Endothelial cell of umbilical vein (primary cell): Measurements from ENCODE around the gene CENATAC. TPM values are rescaled to one million over a fixed set of nuclear protein-coding genes. Genes with fewer than 3 reads are reported as not detected.

Source experiments
- BruUV-seq: library from RNA; stranded (reverse); fragments of 400-500 nt; replicated peaks from 2 replicates; lab custom pipeline; 2021; lab: Mats Ljungman, UMichigan
- CTCF ChIA-PET: fragments of 300-600, 350-600 bp; sonication (Branson Sonifier 250); formaldehyde crosslinking; loops from one replicate; lab custom pipeline; 2021; ENCODE audit warnings: antibody characterized with exemption, inconsistent platforms; lab: Charles Lee
- POLR2A ChIA-PET: fragments of 300-600, 350-600 bp; sonication (Branson Sonifier 250); formaldehyde crosslinking; loops from one replicate; lab custom pipeline; 2021; ENCODE audit warnings: antibody characterized with exemption, inconsistent platforms; lab: Charles Lee
- DNase-seq: peaks from one replicate; pipeline ENCODE4 v3.0.0-alpha.2; 2011; ENCODE audit warnings: low read depth, low spot score
- FAIRE-seq: peaks from 2 replicates; lab custom pipeline; 2011; peaks lifted over from hg19 to GRCh38; lab: Jason Lieb, UNC
- H2AFZ ChIP-seq: 2 replicates; pipeline ENCODE4 v1.6.0; 2012; ENCODE audit warnings: low read depth, low read length, control low read depth, inconsistent platforms
- H3K27ac ChIP-seq: 2 replicates; pipeline ENCODE4 v1.5.1; 2011; ENCODE audit warnings: low read depth, mild to moderate bottlenecking, control low read depth, low read length, moderate library complexity; ENCODE audit not compliant: insufficient read depth
- H3K27me3 ChIP-seq, 2 experiments: 2 replicates each; pipeline versions ENCODE4 v1.6.0 to v1.6.1; 2011; ENCODE audit warnings: low read length in 2 of 2, mixed read lengths in 1 of 2; ENCODE audit not compliant: control insufficient read depth in 2 of 2, insufficient read depth in 2 of 2
- H3K36me3 ChIP-seq, 2 experiments: 2 replicates in 1 of 2; 3 replicates in 1 of 2; pipeline ENCODE4 v1.5.1; 2011; ENCODE audit warnings: low read length in 2 of 2, mild to moderate bottlenecking in 1 of 2, moderate library complexity in 1 of 2; ENCODE audit not compliant: control insufficient read depth in 2 of 2, insufficient read depth in 2 of 2; ENCODE audit errors: extremely low read depth in 1 of 2
- H3K4me1 ChIP-seq: 3 replicates; pipeline ENCODE4 v1.5.1; 2011; ENCODE audit warnings: mild to moderate bottlenecking, low read length; ENCODE audit not compliant: control insufficient read depth, insufficient read depth; ENCODE audit errors: extremely low read depth
- H3K4me2 ChIP-seq: 2 replicates; pipeline ENCODE4 v1.6.1; 2011; ENCODE audit warnings: low read length, control low read depth, mixed read lengths; ENCODE audit not compliant: insufficient read depth
- H3K4me3 ChIP-seq, 3 experiments: fragments of 200-600 bp in 1 of 3; sonication (generic), shearing (Covaris generic) in 1 of 3; replicated peaks in 1 of 3; 2 replicates each; pipeline ENCODE4 v1.5.1; 2011 to 2016; ENCODE audit warnings: control low read depth in 3 of 3, low read length in 3 of 3, mild to moderate bottlenecking in 2 of 3, inconsistent platforms in 1 of 3, low read depth in 1 of 3, moderate library complexity in 1 of 3; ENCODE audit not compliant: insufficient read depth in 1 of 3
- H3K79me2 ChIP-seq: 2 replicates; pipeline ENCODE4 v1.6.0; 2012; ENCODE audit warnings: low read length, inconsistent platforms; ENCODE audit not compliant: control insufficient read depth, insufficient read depth
- H3K9ac ChIP-seq: replicated peaks from 2 replicates; pipeline ENCODE3; 2011; ENCODE audit warnings: low read length, control low read depth; ENCODE audit not compliant: insufficient read depth; ENCODE audit errors: extremely low read depth
- H3K9me1 ChIP-seq: replicated peaks from 3 replicates; pipeline ENCODE4 v1.6.0; 2011; ENCODE audit warnings: mild to moderate bottlenecking, low read length; ENCODE audit not compliant: control insufficient read depth, insufficient read depth; ENCODE audit errors: extremely low read depth
- H3K9me3 ChIP-seq: replicated peaks from 2 replicates; pipeline ENCODE4 v1.5.1; 2012; ENCODE audit warnings: low read length, inconsistent platforms; ENCODE audit not compliant: control insufficient read depth, insufficient read depth
- H4K20me1 ChIP-seq: replicated peaks from 2 replicates; pipeline ENCODE3; 2011; ENCODE audit warnings: mild to moderate bottlenecking, low read length; ENCODE audit not compliant: control insufficient read depth, insufficient read depth; ENCODE audit errors: extremely low read depth
- CTCF ChIP-seq, 2 donors: IDR thresholded peaks; 1 replicate in 1 of 2; 2 replicates in 1 of 2; pipeline ENCODE4 v1.5.1; 2011; ENCODE audit warnings: low read length in 2 of 2, mild to moderate bottlenecking in 2 of 2, moderate library complexity in 2 of 2, control low read depth in 1 of 2, inconsistent platforms in 1 of 2, low read depth in 1 of 2; ENCODE audit not compliant: insufficient read depth in 1 of 2; ENCODE audit errors: extremely low read depth in 1 of 2
- MYC ChIP-seq: IDR thresholded peaks from one replicate; pipeline ENCODE4 v1.6.1; 2011; ENCODE audit warnings: mild to moderate bottlenecking, low read depth, low read length
- dilution Hi-C: fragments of 300-500 bp; cut with MboI; formaldehyde crosslinking; loops from one replicate; pipeline ENCODE4 v1.15.0; 2019; ENCODE audit warnings: low sequenced_read_pairs; ENCODE audit not compliant: extremely low pct_ligation_motif_present
- intact Hi-C: fragments of 100-400 bp; cut with micrococcal nuclease; formaldehyde crosslinking; loops from one replicate; pipeline ENCODE4 v1.10.0; 2022
- polyA plus RNA-seq, 4 experiments: library from polyadenylated mRNA; depleted of rRNA in 3 of 4; stranded (reverse) in 3 of 4; unstranded in 1 of 4; fragments of >200 nt; gene quantifications; 2 replicates each; pipeline versions ENCODE4 v1.2.1 to v1.2.3, GENCODE V29; 2011 to 2012; ENCODE audit warnings: missing spikeins in 1 of 4
- total RNA-seq: library from RNA; stranded (reverse); gene quantifications from 2 replicates; pipeline ENCODE4 v1.2.3, GENCODE V29; 2021

Gene CENATAC
- total and polyA plus RNA-seq, 2 donors (not counting 3 experiments of a cell fraction or from before 2014, with no cell fraction given) = 14.2 to 41.8 TPM

GRCh38 chr11:118956094-118956846 is 41.7 kb upstream of the CENATAC start, which contains the start of gene UPK2:
Gene UPK2 (plus strand): TSS chr11:118956298. CDS start chr11:118956351, 53 bp downstream.
- DNase-seq (peak; percentile 68), FAIRE-seq (peak; percentile 78)
- Histone ChIP-seq H3K27me3 (peaks cover 3 to 5% of the 10 kb centered on the region in 2 experiments), H4K20me1 (no peaks in the 10 kb centered on the region), H2AFZ (no peak within 1 kb of the TSS), H3K9me3 (no peaks in the 10 kb centered on the region), H3K36me3 (no peaks in the 10 kb centered on the region), H3K27ac (no peak within 1 kb of the TSS), H3K4me2 (no peak within 1 kb of the TSS), H3K4me1 (no peaks in the 10 kb centered on the region), H3K79me2 (no peaks in the 10 kb centered on the region), H3K4me3 (no peak within 1 kb of the TSS), H3K9ac (no peak within 1 kb of the TSS), H3K9me1 (no peaks in the 10 kb centered on the region)
- no TSS peak for BruUV-seq
- dilution Hi-C loops (no loop called here), intact Hi-C loops (loop anchor here (1.0 kb wide), 6 partner anchors 28 to 297 kb away; partner anchors contain the start of gene DDX6)
- POLR2A ChIA-PET = no interaction called here
- CTCF ChIA-PET = interaction anchor here (0.7 to 2.8 kb wide), 18 partner anchors 9 to 361 kb away, joined by 3 to 45 read pairs (median 4); partner anchors contain the start of gene DDX6
- TF ChIP-seq MYC = no peak
- TF ChIP-seq CTCF (IDR thresholded peaks at IDR 0.05; ENCODE audit: extremely low read depth in 1 of 2, insufficient read depth in 1 of 2, low read depth in 1 of 2, low read length in 2 of 2) = peak; percentile 88 to 97
